Transverse colon (tissue), 4 donors: ENCODE results near the gene TMEM229B.

Source experiments
- POLR2A ChIP-seq: fragments of 450-650 bp; IDR thresholded peaks from one replicate; pipeline ENCODE4 v1.6.1; 2016; ENCODE audit warnings: antibody characterized with exemption, mild to moderate bottlenecking, moderate library complexity
- POLR2AphosphoS5 ChIP-seq, 3 donors: sonication (generic); formaldehyde crosslinking; IDR thresholded peaks; one replicate each; pipeline ENCODE4 v1.6.1; 2016; ENCODE audit warnings: antibody characterized with exemption in 3 of 3
- TF ChIP-seq, protein P1 (sequence below), 5 experiments: fragments of 200-600 bp in 3 of 5; fragments of 450-650 bp in 2 of 5; sonication (generic) in 3 of 5; IDR thresholded peaks; 1 replicate in 2 of 5; 2 replicates in 3 of 5; pipeline ENCODE4 v1.5.1; 2016 to 2017; ENCODE audit warnings: antibody characterized with exemption in 5 of 5, inconsistent platforms in 3 of 5, mild to moderate bottlenecking in 2 of 5, moderate library complexity in 1 of 5

GRCh38 chr14:67483579-67484285 is 4.8 kb downstream of the TMEM229B start:
- TF ChIP-seq POLR2AphosphoS5 (IDR thresholded peaks at IDR 0.05), result no peak
- TF ChIP-seq, protein P1, sequence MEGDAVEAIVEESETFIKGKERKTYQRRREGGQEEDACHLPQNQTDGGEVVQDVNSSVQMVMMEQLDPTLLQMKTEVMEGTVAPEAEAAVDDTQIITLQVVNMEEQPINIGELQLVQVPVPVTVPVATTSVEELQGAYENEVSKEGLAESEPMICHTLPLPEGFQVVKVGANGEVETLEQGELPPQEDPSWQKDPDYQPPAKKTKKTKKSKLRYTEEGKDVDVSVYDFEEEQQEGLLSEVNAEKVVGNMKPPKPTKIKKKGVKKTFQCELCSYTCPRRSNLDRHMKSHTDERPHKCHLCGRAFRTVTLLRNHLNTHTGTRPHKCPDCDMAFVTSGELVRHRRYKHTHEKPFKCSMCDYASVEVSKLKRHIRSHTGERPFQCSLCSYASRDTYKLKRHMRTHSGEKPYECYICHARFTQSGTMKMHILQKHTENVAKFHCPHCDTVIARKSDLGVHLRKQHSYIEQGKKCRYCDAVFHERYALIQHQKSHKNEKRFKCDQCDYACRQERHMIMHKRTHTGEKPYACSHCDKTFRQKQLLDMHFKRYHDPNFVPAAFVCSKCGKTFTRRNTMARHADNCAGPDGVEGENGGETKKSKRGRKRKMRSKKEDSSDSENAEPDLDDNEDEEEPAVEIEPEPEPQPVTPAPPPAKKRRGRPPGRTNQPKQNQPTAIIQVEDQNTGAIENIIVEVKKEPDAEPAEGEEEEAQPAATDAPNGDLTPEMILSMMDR (IDR thresholded peaks at IDR 0.05), result no peak
- no peak for TF ChIP-seq POLR2A
